Large intestine (tissue), 3 donors: ENCODE measurements around the gene BRINP1. TPM values are rescaled to one million over a fixed set of nuclear protein-coding genes. Genes with fewer than 3 reads are reported as not detected.

Experiments used
- DNase-seq, 2 donors: peaks; one replicate each; pipeline versions ENCODE4 v3.0.0 to v3.0.0-alpha.2; 2013
- H3K27ac ChIP-seq: one replicate; pipeline ENCODE4 v1.5.1; 2013; ENCODE audit warnings: low read length
- H3K27me3 ChIP-seq: 2 replicates; pipeline ENCODE4 v1.6.1; 2013; ENCODE audit warnings: low read length; ENCODE audit not compliant: control insufficient read depth, insufficient read depth
- H3K36me3 ChIP-seq: 2 replicates; pipeline ENCODE4 v1.6.1; 2013; ENCODE audit warnings: low read length; ENCODE audit not compliant: control insufficient read depth, insufficient read depth
- H3K4me1 ChIP-seq: one replicate; pipeline ENCODE4 v1.6.1; 2013; ENCODE audit warnings: low read length; ENCODE audit not compliant: control insufficient read depth, insufficient read depth
- H3K4me3 ChIP-seq: one replicate; pipeline ENCODE4 v1.5.1; 2013; ENCODE audit warnings: low read length
- H3K9me3 ChIP-seq: one replicate; pipeline ENCODE4 v1.6.1; 2013; ENCODE audit warnings: mild to moderate bottlenecking, low read depth, low read length, moderate library complexity; ENCODE audit not compliant: control insufficient read depth
- WGBS: methylation state at CpG from one replicate; pipeline ENCODE4 v1.1.5; 2013; ENCODE audit warnings: low lambda C conversion rate; ENCODE audit not compliant: insufficient coverage; 5-methylcytosine and 5-hydroxymethylcytosine counted together
- polyA plus RNA-seq: library from polyadenylated mRNA; unstranded; fragments of 120-200 nt; gene quantifications from one replicate; pipeline ENCODE4 v1.2.1, GENCODE V29; 2013

BRINP1 gene
- polyA plus RNA-seq, 1 donor, result 0.67 TPM

DNA sequence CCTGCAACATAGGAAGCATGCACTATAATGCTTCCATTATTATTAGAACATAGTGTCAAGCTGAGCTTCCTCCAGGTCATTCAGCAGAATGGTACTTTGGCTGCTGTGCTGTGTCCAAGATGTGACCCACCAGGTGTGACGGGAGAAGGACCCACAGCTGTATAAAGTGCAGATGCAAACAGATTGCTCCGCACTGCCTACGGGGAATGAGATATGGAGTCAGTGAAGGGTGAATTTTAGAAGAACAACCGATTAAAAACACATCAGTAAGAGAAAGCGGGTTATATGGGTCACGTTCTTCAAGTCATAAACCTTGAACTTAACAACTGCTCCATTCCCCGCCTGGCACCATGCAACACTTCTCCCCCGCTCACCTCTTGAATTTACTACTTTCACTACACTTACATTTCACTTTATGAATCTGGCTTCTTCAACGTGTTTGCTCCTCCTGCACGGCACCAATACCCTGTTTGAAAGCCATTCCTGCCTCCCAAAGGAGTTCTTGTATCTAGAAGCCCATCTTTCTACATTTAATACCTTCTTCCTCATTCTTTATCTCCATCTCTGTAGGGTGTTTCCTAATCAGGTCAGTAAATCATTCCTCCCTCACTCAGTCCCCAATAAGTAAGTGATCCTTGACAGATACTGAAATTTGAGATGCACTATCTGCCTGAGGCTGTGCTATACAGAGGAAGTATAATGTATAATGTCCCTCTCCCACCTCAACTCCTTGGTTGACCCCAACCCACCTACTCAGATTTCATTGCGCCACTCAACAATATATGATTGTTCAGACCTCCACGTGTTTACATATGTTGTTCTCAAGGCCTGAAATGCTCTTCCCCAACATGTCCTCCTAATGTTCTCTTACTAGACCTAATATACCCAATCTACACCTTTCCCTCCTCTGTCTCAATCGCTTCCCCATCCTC, 25.9 kb downstream of the BRINP1 start:
- 73% methylated on average over 6 of the region's 13 CpGs for WGBS
- H3K4me1 ChIP-seq, result no peaks in the 10 kb centered on the region
- no peak overlapping the region for H3K27ac ChIP-seq
- no peaks in the 10 kb centered on the region for H3K27me3 ChIP-seq
- DNase-seq, result no peak
- H3K4me3 ChIP-seq, result no peak overlapping the region
- H3K9me3 ChIP-seq, result no peaks in the 10 kb centered on the region
- H3K36me3 ChIP-seq, result no peaks in the 10 kb centered on the region

DNA sequence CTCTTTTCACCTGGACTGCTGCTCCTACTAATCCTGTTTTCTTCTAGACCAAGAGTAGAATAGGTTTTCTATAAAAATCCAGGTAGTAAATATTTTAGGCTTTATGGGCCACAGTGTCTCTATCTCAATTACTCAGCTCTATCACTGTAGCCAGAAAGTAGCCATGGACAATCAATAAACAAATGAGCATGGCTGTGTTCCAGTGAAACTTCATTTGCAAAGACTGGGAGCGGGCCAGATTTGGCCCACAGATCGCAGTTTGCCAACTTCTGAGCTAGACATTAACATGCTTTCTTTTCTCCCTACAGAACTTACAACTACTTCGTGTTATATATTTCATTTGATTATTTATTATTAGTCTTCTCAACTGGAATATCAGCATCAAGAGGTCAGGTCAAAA, 30.2 kb downstream of the BRINP1 start:
- no peak for DNase-seq
- H3K4me3 ChIP-seq, result no peak overlapping the region
- H3K36me3 ChIP-seq, result no peaks in the 10 kb centered on the region
- no peaks in the 10 kb centered on the region for H3K4me1 ChIP-seq
- no peaks in the 10 kb centered on the region for H3K27me3 ChIP-seq
- WGBS, result 100% methylated on average over 1 of the region's 3 CpGs
- no peaks in the 10 kb centered on the region for H3K9me3 ChIP-seq
- no peak overlapping the region for H3K27ac ChIP-seq

DNA sequence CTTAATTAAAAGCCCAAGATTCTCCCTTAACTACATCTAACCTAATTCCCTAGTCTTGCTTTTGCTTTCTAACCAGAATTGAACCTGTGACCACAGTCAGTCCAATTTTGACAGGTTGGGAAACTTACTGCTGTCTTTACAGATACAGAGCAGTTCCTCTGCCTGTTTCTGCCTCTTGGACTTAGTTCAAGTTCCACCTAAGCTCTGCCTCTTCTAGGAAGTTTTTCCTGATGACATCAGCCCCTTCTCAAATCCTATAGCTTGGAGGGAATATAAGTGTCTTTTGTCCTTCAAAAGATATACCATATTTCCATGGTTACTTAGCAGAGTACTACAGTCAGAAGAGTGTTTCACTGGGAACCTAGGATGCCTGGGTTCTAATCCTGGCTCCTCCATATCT, 31.7 kb downstream of the BRINP1 start:
- H3K27ac ChIP-seq, result no peak overlapping the region
- no peaks in the 10 kb centered on the region for H3K9me3 ChIP-seq
- H3K36me3 ChIP-seq, result no peaks in the 10 kb centered on the region
- DNase-seq, result no peak
- H3K27me3 ChIP-seq, result no peaks in the 10 kb centered on the region
- no peaks in the 10 kb centered on the region for H3K4me1 ChIP-seq
- H3K4me3 ChIP-seq, result no peak overlapping the region

DNA sequence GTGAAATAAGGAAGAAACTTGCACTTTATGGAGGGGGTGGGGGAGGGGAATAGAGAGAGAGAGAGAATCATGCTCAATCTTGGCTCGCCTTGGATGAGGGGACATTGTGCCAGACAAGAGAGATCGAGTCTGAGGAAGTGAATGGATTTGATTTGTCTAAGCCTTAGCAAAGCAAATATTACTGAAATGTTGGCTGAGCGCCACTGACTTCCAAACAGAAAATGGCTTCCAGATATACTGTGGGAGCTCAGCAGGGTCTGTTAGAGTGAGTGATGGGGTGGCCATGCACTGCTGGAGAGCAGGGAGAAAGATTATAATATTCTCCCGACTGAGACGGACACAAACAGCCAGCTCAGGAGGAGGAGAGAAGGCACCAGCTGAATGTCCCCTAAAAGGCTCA, 34.5 kb downstream of the BRINP1 start:
- Histone ChIP-seq H3K4me3 (no peak overlapping the region), H3K9me3 (no peaks in the 10 kb centered on the region), H3K27ac (no peak overlapping the region), H3K36me3 (no peaks in the 10 kb centered on the region), H3K27me3 (no peaks in the 10 kb centered on the region), H3K4me1 (no peaks in the 10 kb centered on the region)
- no CpG with 5 or more reads among the region's 5 CpGs for WGBS
- DNase-seq, result no peak

DNA sequence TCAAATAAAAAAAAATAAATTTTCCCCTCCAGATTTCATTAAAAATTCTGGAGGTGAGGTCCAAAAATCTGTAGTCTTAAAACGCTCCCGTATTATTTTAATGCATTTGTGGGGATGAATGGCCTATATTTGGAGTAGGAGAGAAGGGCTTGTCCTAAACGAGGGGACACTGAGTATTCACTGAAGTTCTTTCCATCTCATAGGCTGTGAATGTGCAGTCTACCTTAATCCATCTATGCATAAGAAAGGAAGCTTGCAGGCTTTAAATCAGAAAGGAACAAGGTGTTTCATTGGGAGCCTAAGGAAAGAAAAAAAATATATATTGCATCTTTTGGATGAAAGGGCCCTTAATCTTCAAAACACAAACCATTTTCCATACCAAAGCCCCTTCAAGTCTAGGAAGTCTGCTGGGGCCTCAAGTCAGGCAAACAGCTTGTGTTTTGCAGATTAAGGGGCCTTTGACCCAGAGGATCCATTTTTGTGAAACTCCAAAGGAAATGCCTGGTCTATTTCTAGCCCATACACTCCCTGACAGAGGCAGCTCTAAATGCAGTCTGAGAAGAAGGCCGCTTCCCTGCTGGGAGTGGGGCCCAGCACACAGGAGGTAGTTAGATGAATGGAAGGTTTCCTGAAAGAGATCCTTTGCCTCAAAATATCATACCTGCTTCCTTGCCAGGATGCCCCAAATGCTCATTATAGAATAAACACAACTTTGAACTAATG, 35.6 kb downstream of the BRINP1 start:
- Histone ChIP-seq H3K27me3 (no peaks in the 10 kb centered on the region), H3K27ac (no peak overlapping the region), H3K4me3 (no peak overlapping the region), H3K36me3 (no peaks in the 10 kb centered on the region), H3K9me3 (no peaks in the 10 kb centered on the region), H3K4me1 (no peaks in the 10 kb centered on the region)
- no peak for DNase-seq
- no CpG with 5 or more reads among the region's 4 CpGs for WGBS

DNA sequence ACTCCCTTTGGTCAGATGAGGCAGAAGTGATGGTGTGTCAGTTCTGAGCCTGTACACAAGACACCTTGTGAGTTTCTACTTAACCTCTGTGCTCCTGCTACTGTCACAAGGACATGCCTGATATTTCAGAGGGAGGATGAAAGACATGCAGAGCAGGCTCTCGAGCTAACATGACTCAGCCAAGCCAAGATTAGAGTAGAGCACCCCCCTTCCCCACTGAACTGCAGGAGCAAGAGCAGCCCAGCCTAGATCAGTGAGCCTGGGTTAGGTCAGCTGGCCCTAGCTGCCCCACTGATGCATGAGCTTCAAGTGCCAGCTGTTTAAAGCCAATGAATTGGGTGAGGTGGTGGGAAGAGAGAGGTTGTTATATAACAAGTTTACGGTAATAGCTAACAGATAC, 36.7 kb downstream of the BRINP1 start:
- Histone ChIP-seq H3K4me1 (no peaks in the 10 kb centered on the region), H3K9me3 (no peaks in the 10 kb centered on the region), H3K27me3 (no peaks in the 10 kb centered on the region), H3K27ac (no peak overlapping the region), H3K4me3 (no peak overlapping the region), H3K36me3 (no peaks in the 10 kb centered on the region)
- WGBS, result no CpG with 5 or more reads among the region's 2 CpGs
- DNase-seq, result no peak

DNA sequence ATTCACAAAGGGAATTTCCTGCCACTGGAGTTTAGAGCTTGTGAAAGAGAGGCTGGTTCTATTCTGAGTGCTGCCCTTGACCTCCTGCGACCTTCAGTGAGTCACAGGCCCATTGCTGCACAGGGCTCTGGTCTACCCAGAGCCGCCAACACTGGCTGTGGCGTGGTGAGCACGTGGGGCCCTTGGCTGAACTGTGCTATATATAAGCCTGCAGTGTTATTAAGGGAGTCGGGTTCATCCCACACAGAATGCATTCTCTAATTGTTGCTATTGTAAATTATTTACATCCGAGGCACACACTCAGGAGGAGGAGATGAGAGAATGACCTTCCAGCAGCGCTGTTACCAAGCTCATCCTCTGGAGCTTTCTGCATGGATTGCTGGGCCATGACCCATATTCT, 47.1 kb downstream of the BRINP1 start:
- WGBS, result no CpG with 5 or more reads among the region's 7 CpGs
- DNase-seq, result peak in 1 of 2 donors; percentile 3
- Histone ChIP-seq H3K4me3 (no peak overlapping the region), H3K4me1 (no peaks in the 10 kb centered on the region), H3K27me3 (no peaks in the 10 kb centered on the region), H3K36me3 (no peaks in the 10 kb centered on the region), H3K9me3 (no peaks in the 10 kb centered on the region), H3K27ac (no peak overlapping the region)

DNA sequence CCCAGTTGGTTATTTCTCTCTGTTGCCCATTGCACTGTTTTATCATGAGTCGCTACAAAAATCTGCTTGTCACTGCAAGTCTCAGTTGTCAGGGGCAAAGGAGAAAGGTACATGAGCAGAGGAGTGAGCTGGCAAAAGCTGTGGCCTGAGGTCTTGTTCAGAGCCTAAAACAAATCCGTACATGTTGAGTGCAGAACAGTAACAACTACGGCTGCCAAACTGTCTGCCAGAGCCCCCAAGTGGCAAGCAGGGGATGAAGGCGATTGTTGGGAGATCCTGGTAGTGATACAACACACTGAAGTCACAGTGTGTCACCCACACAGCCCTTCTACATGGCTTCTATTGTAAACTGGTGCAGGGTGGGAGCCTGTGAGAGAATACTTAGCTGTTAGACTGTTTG, 50.9 kb downstream of the BRINP1 start:
- no CpG with 5 or more reads among the region's 4 CpGs for WGBS
- Histone ChIP-seq H3K4me1 (no peaks in the 10 kb centered on the region), H3K27me3 (no peaks in the 10 kb centered on the region), H3K27ac (no peak overlapping the region), H3K4me3 (no peak overlapping the region), H3K36me3 (no peaks in the 10 kb centered on the region), H3K9me3 (no peaks in the 10 kb centered on the region)
- DNase-seq, result no peak

DNA sequence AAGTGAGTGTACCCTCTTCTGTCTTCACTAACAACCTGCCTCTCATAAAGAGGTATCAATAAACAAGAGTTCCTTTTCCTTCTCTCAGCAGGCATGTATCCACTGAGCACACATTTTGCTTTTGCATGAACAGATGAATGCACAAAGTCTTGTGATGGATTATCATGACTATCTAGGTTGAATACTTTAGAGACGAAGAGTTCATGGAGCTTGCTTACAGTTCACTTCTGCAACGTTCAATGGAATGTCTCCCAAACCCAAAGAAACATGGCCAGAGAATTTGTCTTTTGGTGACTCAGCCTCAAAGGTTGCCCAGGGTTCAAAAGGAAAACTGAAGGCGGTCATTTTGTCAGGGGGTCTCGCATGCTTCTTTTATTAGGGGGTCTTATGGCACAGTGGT, 55.4 kb downstream of the BRINP1 start:
- Histone ChIP-seq H3K36me3 (no peaks in the 10 kb centered on the region), H3K4me1 (no peaks in the 10 kb centered on the region), H3K27me3 (no peaks in the 10 kb centered on the region), H3K9me3 (no peaks in the 10 kb centered on the region), H3K27ac (no peak overlapping the region), H3K4me3 (no peak overlapping the region)
- no CpG with 5 or more reads among the region's 4 CpGs for WGBS
- DNase-seq, result no peak

DNA sequence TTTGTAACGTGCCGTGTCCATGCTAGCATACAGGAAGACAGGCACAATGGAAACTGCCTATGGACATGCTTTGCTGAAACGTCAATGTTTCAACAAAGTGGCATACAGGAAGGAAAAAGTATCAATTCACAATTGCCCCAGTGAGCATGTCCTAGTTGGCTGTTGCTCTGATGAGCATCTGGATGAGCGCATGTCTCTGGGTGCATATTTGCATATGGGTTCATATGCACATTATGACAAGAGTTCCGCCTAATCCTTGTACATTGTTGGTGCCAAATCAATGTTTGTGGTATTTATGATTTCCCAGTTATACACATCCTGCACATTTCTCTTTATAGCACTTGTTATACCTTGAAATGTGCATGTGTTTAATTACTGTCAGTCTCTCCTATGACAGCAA, 58.5 kb downstream of the BRINP1 start:
- Histone ChIP-seq H3K27me3 (no peaks in the 10 kb centered on the region), H3K4me1 (no peaks in the 10 kb centered on the region), H3K36me3 (no peaks in the 10 kb centered on the region), H3K27ac (no peak overlapping the region), H3K9me3 (no peaks in the 10 kb centered on the region), H3K4me3 (no peak overlapping the region)
- no peak for DNase-seq
- WGBS, result 93% methylated on average over 2 of the region's 5 CpGs
